ENCODE measurements around the gene SEMA3C. TPM values are rescaled to one million over a fixed set of nuclear protein-coding genes. Genes with fewer than 3 reads are reported as not detected.

Gene SEMA3C
- 36.2 and 53.5 TPM in 2 replicates for total RNA-seq
- 15.5 and 29.6 TPM in 2 replicates for polyA plus RNA-seq

- no peaks in the 10 kb centered on the region for H3K27me3 ChIP-seq
- H3K36me3 ChIP-seq, result no peaks in the 10 kb centered on the region
- peak within 1 kb of the TSS; percentile 90 for H3K27ac ChIP-seq
- H3K4me1 ChIP-seq (ENCODE audit: low read depth), result peaks cover 8% of the 10 kb centered on the region
- peak within 1 kb of the TSS; percentile 90 for H3K4me3 ChIP-seq
- peak; percentile 98 for DNase-seq (ENCODE audit: low read depth in 1 of 2, low spot score in 1 of 2)
- TF ChIP-seq, protein P1, sequence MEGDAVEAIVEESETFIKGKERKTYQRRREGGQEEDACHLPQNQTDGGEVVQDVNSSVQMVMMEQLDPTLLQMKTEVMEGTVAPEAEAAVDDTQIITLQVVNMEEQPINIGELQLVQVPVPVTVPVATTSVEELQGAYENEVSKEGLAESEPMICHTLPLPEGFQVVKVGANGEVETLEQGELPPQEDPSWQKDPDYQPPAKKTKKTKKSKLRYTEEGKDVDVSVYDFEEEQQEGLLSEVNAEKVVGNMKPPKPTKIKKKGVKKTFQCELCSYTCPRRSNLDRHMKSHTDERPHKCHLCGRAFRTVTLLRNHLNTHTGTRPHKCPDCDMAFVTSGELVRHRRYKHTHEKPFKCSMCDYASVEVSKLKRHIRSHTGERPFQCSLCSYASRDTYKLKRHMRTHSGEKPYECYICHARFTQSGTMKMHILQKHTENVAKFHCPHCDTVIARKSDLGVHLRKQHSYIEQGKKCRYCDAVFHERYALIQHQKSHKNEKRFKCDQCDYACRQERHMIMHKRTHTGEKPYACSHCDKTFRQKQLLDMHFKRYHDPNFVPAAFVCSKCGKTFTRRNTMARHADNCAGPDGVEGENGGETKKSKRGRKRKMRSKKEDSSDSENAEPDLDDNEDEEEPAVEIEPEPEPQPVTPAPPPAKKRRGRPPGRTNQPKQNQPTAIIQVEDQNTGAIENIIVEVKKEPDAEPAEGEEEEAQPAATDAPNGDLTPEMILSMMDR (IDR thresholded peaks at IDR 0.05; ENCODE audit: low read depth, low read length), result peak; percentile 17
- H3K9me3 ChIP-seq (ENCODE audit: low read depth), result no peaks in the 10 kb centered on the region
Observed at GRCh38 chr7:80918909-80919721, at the start of gene SEMA3C. Gene SEMA3C (minus strand): TSS chr7:80919051. CDS start chr7:80916781, 2,270 bp downstream.

DNA sequence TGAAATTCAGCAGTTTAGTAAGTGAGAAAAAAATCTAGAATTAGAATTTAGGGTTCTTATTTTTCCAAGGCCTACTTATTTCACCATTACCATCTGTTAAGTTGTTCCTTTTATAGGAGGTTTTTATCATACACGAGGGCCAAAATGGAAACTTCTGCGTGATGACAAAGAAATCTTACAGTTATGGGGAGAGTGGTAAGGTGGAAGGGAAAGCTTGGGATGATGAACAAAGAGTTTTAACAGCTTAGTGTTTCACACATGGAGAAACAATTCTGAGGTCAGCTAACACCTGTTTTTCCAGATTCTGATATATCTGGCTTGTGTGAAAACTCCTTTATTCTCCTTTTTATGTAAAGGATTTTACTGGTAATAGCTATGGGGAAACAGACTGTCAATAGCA, 49.8 kb upstream of the SEMA3C start:
- Histone ChIP-seq H3K9me3 (ENCODE audit: low read depth) (no peaks in the 10 kb centered on the region), H3K27me3 (no peaks in the 10 kb centered on the region), H3K36me3 (no peaks in the 10 kb centered on the region), H3K27ac (no peak overlapping the region), H3K4me3 (no peak overlapping the region), H3K4me1 (ENCODE audit: low read depth) (no peaks in the 10 kb centered on the region)
- TF ChIP-seq, protein P1 (IDR thresholded peaks at IDR 0.05; ENCODE audit: low read depth, low read length), result no peak
- no peak for DNase-seq (ENCODE audit: low read depth in 1 of 2, low spot score in 1 of 2)

- Histone ChIP-seq H3K9me3 (ENCODE audit: low read depth) (no peaks in the 10 kb centered on the region), H3K36me3 (no peaks in the 10 kb centered on the region), H3K27me3 (no peaks in the 10 kb centered on the region), H3K27ac (no peak overlapping the region), H3K4me1 (ENCODE audit: low read depth) (no peaks in the 10 kb centered on the region), H3K4me3 (no peak overlapping the region)
- TF ChIP-seq, protein P1 (IDR thresholded peaks at IDR 0.05; ENCODE audit: low read depth, low read length), result no peak
- DNase-seq (ENCODE audit: low read depth in 1 of 2, low spot score in 1 of 2), result no peak
Observed at GRCh38 chr7:80967917-80968297, 49.1 kb upstream of the SEMA3C start.

DNA sequence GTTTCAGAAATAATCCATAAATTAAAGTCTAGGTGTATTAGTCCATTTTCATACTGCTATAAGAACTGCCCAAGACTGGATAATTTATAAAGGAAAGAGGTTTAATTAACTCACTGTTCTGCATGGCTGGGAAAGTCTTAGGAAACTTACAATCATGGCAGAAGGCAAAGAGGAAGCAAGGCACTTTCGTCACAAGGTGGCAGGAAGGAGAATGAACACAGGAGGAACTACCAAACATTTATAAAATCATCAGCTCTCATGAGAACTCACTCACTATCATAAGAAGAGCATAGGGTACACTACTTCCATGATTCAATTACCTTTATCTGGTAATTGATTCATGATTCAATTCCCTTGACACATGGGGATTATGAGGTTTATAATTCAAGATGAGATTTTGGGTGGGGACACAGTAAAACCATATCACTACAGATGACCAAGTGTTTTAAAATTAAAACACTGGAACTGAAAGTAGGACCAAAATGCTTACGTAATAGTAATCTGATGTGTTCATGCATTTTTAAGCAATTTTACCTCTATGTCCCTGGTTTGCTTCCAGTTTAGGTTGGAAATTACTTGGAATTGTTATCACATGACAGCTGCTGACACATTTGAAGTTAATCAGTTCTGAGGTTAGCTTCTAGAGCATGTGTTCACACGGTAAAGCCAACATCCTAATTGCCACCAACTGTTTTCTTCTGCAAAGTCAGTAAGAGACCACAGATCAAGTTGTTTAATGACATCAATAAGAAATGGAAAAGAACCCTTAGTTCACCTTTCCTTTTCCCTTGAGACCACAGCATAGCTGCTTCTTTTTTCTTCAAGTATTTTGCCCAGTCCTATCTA, 48.4 kb upstream of the SEMA3C start:
- no peak for DNase-seq (ENCODE audit: low read depth in 1 of 2, low spot score in 1 of 2)
- TF ChIP-seq, protein P1 (IDR thresholded peaks at IDR 0.05; ENCODE audit: low read depth, low read length), result no peak
- Histone ChIP-seq H3K4me3 (no peak overlapping the region), H3K36me3 (no peaks in the 10 kb centered on the region), H3K27ac (no peak overlapping the region), H3K9me3 (ENCODE audit: low read depth) (no peaks in the 10 kb centered on the region), H3K4me1 (ENCODE audit: low read depth) (no peaks in the 10 kb centered on the region), H3K27me3 (no peaks in the 10 kb centered on the region)

DNA sequence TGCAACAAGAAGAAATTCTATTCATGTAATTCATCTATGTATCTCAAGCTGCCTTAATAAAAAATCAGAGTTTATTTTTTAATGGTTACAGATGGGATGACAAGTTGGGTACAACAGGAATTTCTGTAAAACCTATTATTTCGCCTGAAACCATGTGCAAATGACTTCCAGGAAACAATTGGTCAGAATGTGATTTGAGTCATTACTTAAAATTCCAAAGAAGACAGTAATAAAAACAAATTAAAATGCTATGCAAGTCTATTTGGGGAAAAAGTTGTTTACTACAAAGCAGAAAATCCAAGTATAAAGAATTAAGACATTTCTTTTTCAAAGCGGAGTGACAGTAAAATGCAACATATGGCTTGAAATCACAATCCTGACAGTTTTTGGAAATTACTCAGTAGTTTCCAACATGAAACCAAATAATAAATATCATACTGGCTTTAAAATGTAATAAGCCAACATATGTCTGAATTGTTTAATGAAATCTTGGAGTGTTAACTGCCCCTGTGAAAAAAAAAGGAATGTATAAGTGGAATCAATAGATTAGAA, 41.5 kb upstream of the SEMA3C start:
- H3K4me3 ChIP-seq, result no peak overlapping the region
- H3K4me1 ChIP-seq (ENCODE audit: low read depth), result no peaks in the 10 kb centered on the region
- no peak for DNase-seq (ENCODE audit: low read depth in 1 of 2, low spot score in 1 of 2)
- H3K36me3 ChIP-seq, result no peaks in the 10 kb centered on the region
- no peaks in the 10 kb centered on the region for H3K9me3 ChIP-seq (ENCODE audit: low read depth)
- TF ChIP-seq, protein P1 (IDR thresholded peaks at IDR 0.05; ENCODE audit: low read depth, low read length), result no peak
- H3K27ac ChIP-seq, result no peak overlapping the region
- no peaks in the 10 kb centered on the region for H3K27me3 ChIP-seq
